ENCODE data around the gene EPHB6. TPM values are rescaled to one million over a fixed set of nuclear protein-coding genes. Genes with fewer than 3 reads are reported as not detected.

Gene EPHB6
- total and polyA plus RNA-seq, 7 donors = 1.2 to 13.6 (median 6.7) TPM

- Histone ChIP-seq H3K36me3 (no peaks in the 10 kb centered on the region), H3K27me3 (no peaks in the 10 kb centered on the region), H3K4me1 (no peaks in the 10 kb centered on the region), H3K27ac (no peak overlapping the region), H3K4me3 (no peak overlapping the region), H3K9me3 (no peaks in the 10 kb centered on the region)
- DNase-seq = no peak
- intact Hi-C loops (cut with DNase I) = no loop called here
- TF ChIP-seq POLR2AphosphoS5 (IDR thresholded peaks at IDR 0.05) = no peak
- TF ChIP-seq POLR2A (IDR thresholded peaks at IDR 0.05) = no peak
- no peak for TF ChIP-seq EP300 (IDR thresholded peaks at IDR 0.05)
- no peak for TF ChIP-seq CTCF (IDR thresholded peaks at IDR 0.05)
- 75 to 92% methylated on average over 1 of the region's 1 CpG for WGBS, 2 donors
Observed at GRCh38 chr7:142842251-142842766, 12.6 kb upstream of the EPHB6 start.

GRCh38 chr7:142847353-142847752 is 7.5 kb upstream of the EPHB6 start:
- no peak for DNase-seq
- TF ChIP-seq EP300 (IDR thresholded peaks at IDR 0.05) (no peak), CTCF (IDR thresholded peaks at IDR 0.05) (no peak), POLR2AphosphoS5 (IDR thresholded peaks at IDR 0.05) (no peak), POLR2A (IDR thresholded peaks at IDR 0.05) (no peak)
- intact Hi-C loops (cut with DNase I) = no loop called here
- Histone ChIP-seq H3K9me3 (no peaks in the 10 kb centered on the region), H3K4me1 (no peaks in the 10 kb centered on the region), H3K27me3 (no peaks in the 10 kb centered on the region), H3K4me3 (no peak overlapping the region), H3K27ac (no peak overlapping the region), H3K36me3 (no peaks in the 10 kb centered on the region)
- WGBS, 2 donors = 90 to 92% methylated on average over 2 of the region's 2 CpGs

- Histone ChIP-seq H3K27ac (no peak overlapping the region), H3K9me3 (no peaks in the 10 kb centered on the region), H3K36me3 (no peaks in the 10 kb centered on the region), H3K4me1 (peaks cover 0 to 19% (median 16%) of the 10 kb centered on the region in 4 donors), H3K27me3 (no peaks in the 10 kb centered on the region), H3K4me3 (no peak overlapping the region)
- WGBS, 2 donors = 81 to 91% methylated on average over 4 of the region's 4 CpGs
- no peak for TF ChIP-seq CTCF (IDR thresholded peaks at IDR 0.05)
- TF ChIP-seq EP300 (IDR thresholded peaks at IDR 0.05) = no peak
- no peak for DNase-seq
- intact Hi-C loops (cut with DNase I) = loop anchor here (5.0 to 10.0 kb wide), 3 partner anchors 151 to 534 kb away; partner anchors contain the start of gene ZYX
Observed at GRCh38 chr7:142851269-142851668, 3.6 kb upstream of the EPHB6 start.

GRCh38 chr7:142851919-142852318 is 3.0 kb upstream of the EPHB6 start:
- no peak for TF ChIP-seq POLR2AphosphoS5 (IDR thresholded peaks at IDR 0.05)
- TF ChIP-seq POLR2A (IDR thresholded peaks at IDR 0.05) = no peak
- TF ChIP-seq EP300 (IDR thresholded peaks at IDR 0.05) = no peak
- TF ChIP-seq CTCF (IDR thresholded peaks at IDR 0.05) = no peak
- Histone ChIP-seq H3K9me3 (no peaks in the 10 kb centered on the region), H3K4me1 (peaks cover 0 to 21% (median 16%) of the 10 kb centered on the region in 4 donors), H3K36me3 (no peaks in the 10 kb centered on the region), H3K27me3 (no peaks in the 10 kb centered on the region), H3K4me3 (no peak overlapping the region), H3K27ac (no peak overlapping the region)
- intact Hi-C loops (cut with DNase I) = loop anchor here (5.0 to 10.0 kb wide), 3 partner anchors 150 to 533 kb away; partner anchors contain the start of gene ZYX
- DNase-seq = no peak

Data from sigmoid colon (tissue), 7 donors.